ENCODE results near the gene TAS2R5.
"Not testable (repeated sequence)": the region's sequence is repeated elsewhere in the genome, so short reads cannot be mapped to it uniquely, and the experiment has no call there.

TAS2R5 gene

DNA sequence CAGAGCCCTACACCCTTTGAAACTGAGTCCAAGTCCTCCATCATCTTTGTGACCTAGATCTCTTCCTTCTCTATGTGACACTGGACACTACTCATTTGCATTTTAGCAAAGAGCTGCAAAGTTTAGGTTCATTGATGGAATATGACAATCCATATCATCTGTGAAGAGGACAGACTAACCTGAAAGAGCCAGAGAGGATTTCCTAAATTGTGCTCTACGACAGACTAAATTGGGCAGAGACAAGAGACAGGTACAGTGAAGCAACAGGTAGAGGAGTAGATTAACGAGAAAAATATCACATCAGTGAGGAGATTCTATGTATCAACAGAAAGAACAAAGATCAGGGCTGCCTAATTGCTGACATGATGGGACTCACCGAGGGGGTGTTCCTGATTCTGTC lies 26.2 kb upstream of the TAS2R5 start, which contains the start of gene TAS2R3:
TSS of gene TAS2R3 (plus strand) at position 301 of the 400 bp plus-strand sequence. CDS start at position 363, 62 bp downstream.
- DNase-seq (no peak), ATAC-seq (ENCODE audit: insufficient read depth, low read depth) (no peak)
- Histone ChIP-seq H2AFZ (ENCODE audit: low read depth, low read length) (no peak within 1 kb of the TSS), H3K4me2 (ENCODE audit: insufficient read depth, low read length) (no peak within 1 kb of the TSS), H3K9ac (ENCODE audit: low read depth, low read length) (no peak within 1 kb of the TSS), H3K36me3 (ENCODE audit: insufficient read depth, low read length) (peaks cover 49% of the 10 kb centered on the region), H3K79me2 (ENCODE audit: insufficient read depth, low read length) (no peaks in the 10 kb centered on the region), H3K4me1 (ENCODE audit: insufficient read depth, low read length) (no peaks in the 10 kb centered on the region), H3K27ac (ENCODE audit: low read length) (no peak within 1 kb of the TSS), H3K9me3 (ENCODE audit: insufficient read depth, low read length, severe bottlenecking) (no peaks in the 10 kb centered on the region), H3K27me3 (ENCODE audit: insufficient read depth, low read length, poor library complexity) (no peaks in the 10 kb centered on the region), H3K4me3 (ENCODE audit: low read depth in 1 of 2, low read length in 2 of 2) (no peak within 1 kb of the TSS), H4K20me1 (ENCODE audit: insufficient read depth, low read length) (no peaks in the 10 kb centered on the region)
- TF ChIP-seq CTCF (IDR thresholded peaks at IDR 0.05; ENCODE audit: borderline replicate concordance, extremely low read depth, low read length, poor library complexity, severe bottlenecking) (no peak), EZH2 (IDR thresholded peaks at IDR 0.05; ENCODE audit: borderline replicate concordance, low read depth, low read length, severe bottlenecking) (no peak)

DNA sequence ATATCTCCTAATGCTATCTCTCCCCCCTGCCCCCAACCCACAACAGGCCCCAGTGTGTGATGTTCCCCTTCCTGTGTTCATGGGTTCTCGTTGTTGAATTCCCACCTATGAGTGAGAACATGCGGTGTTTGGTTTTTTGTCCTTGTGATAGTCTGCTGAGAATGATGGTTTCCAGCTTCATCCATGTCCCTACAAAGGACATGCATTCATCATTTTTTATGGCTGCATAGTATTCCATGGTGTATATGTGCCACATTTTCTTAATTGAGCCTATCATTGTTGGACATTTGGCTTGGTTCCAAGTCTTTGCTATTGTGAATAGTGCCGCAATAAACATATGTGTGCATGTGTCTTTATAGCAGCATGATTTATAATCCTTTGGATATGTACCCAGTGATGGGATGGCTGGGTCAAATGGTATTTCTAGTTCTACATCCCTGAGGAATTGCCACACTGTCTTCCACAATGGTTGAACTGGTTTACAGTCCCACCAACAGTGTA lies 19.9 kb upstream of the TAS2R5 start:
- H3K9ac ChIP-seq (ENCODE audit: low read depth, low read length); H3K4me2 ChIP-seq (ENCODE audit: insufficient read depth, low read length); DNase-seq; H3K36me3 ChIP-seq (ENCODE audit: insufficient read depth, low read length); H3K9me3 ChIP-seq (ENCODE audit: insufficient read depth, low read length, severe bottlenecking); H4K20me1 ChIP-seq (ENCODE audit: insufficient read depth, low read length); H2AFZ ChIP-seq (ENCODE audit: low read depth, low read length); H3K4me3 ChIP-seq (ENCODE audit: low read depth in 1 of 2, low read length in 2 of 2); H3K4me1 ChIP-seq (ENCODE audit: insufficient read depth, low read length); H3K27me3 ChIP-seq (ENCODE audit: insufficient read depth, low read length, poor library complexity); ATAC-seq (ENCODE audit: insufficient read depth, low read depth); H3K27ac ChIP-seq (ENCODE audit: low read length); H3K79me2 ChIP-seq (ENCODE audit: insufficient read depth, low read length): not testable (repeated sequence)

GRCh38 chr7:141776374-141776773 lies 13.6 kb upstream of the TAS2R5 start, which contains the start of gene TAS2R4:
TSS of gene TAS2R4 (plus strand) at chr7:141776674. CDS start at chr7:141778489, 1,815 bp downstream.
- no peak within 1 kb of the TSS for H3K4me3 ChIP-seq (ENCODE audit: low read depth in 1 of 2, low read length in 2 of 2)
- no peak within 1 kb of the TSS for H3K9ac ChIP-seq (ENCODE audit: low read depth, low read length)
- peaks cover 5% of the 10 kb centered on the region for H3K9me3 ChIP-seq (ENCODE audit: insufficient read depth, low read length, severe bottlenecking)
- no peak within 1 kb of the TSS for H2AFZ ChIP-seq (ENCODE audit: low read depth, low read length)
- no peaks in the 10 kb centered on the region for H4K20me1 ChIP-seq (ENCODE audit: insufficient read depth, low read length)
- H3K79me2 ChIP-seq (ENCODE audit: insufficient read depth, low read length), result no peaks in the 10 kb centered on the region
- no peak for DNase-seq
- no peaks in the 10 kb centered on the region for H3K4me1 ChIP-seq (ENCODE audit: insufficient read depth, low read length)
- TF ChIP-seq CTCF (IDR thresholded peaks at IDR 0.05; ENCODE audit: borderline replicate concordance, extremely low read depth, low read length, poor library complexity, severe bottlenecking), result no peak
- no peak for TF ChIP-seq EZH2 (IDR thresholded peaks at IDR 0.05; ENCODE audit: borderline replicate concordance, low read depth, low read length, severe bottlenecking)
- peaks cover 24% of the 10 kb centered on the region for H3K36me3 ChIP-seq (ENCODE audit: insufficient read depth, low read length)
- no peak within 1 kb of the TSS for H3K27ac ChIP-seq (ENCODE audit: low read length)
- H3K4me2 ChIP-seq (ENCODE audit: insufficient read depth, low read length), result no peak within 1 kb of the TSS
- no peaks in the 10 kb centered on the region for H3K27me3 ChIP-seq (ENCODE audit: insufficient read depth, low read length, poor library complexity)
- no peak for ATAC-seq (ENCODE audit: insufficient read depth, low read depth)

DNA sequence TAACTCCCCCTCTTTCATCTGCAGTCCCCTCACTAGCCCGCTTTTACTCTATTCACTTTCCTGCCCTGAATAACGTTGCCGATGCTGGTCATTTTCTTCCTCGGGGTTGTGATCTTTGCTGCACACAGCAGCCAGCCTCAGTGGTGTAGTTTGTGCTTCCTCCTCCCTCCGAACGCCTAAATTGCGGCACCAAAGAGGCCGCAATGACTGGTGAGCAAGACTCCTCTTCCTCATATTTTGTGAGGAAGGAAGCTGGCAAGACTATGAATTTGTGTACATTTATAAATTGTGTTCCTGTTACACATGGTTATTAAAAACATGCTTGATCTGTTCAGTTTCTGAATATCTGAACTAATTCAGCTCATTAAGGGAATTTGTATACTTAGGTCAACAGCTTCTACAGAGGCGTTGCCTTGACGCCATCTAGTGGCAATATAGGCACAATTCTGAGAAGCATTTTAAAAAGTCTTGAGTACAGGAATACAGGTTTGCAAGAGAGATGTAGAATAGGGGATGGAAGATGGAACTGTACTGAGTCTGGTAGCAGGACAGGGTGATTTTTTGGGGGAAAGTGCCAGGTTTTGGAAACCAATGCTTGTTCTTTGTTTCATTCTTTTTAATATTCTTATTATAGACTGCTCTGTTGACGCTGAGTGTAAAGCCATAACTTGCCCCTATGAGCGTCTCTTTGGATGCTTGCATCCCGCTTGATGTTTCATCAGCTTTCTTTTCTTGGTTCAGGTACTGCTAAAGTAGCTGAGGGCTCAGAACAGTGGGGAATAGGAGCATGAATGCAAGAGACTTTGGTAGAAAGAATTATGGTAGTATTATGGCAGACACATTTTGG lies 4.1 kb upstream of the TAS2R5 start:
- Histone ChIP-seq H3K4me1 (ENCODE audit: insufficient read depth, low read length) (no peaks in the 10 kb centered on the region), H4K20me1 (ENCODE audit: insufficient read depth, low read length) (0 out of 2 replicates have a peak, but pooled peaks cover 2% of the 10 kb centered on the region), H3K4me3 (ENCODE audit: low read depth in 1 of 2, low read length in 2 of 2) (no peak overlapping the region), H2AFZ (ENCODE audit: low read depth, low read length) (no peak overlapping the region), H3K9me3 (ENCODE audit: insufficient read depth, low read length, severe bottlenecking) (no peaks in the 10 kb centered on the region), H3K79me2 (ENCODE audit: insufficient read depth, low read length) (no peaks in the 10 kb centered on the region), H3K4me2 (ENCODE audit: insufficient read depth, low read length) (no peak overlapping the region), H3K27ac (ENCODE audit: low read length) (no peak overlapping the region), H3K27me3 (ENCODE audit: insufficient read depth, low read length, poor library complexity) (no peaks in the 10 kb centered on the region), H3K9ac (ENCODE audit: low read depth, low read length) (no peak overlapping the region), H3K36me3 (ENCODE audit: insufficient read depth, low read length) (0 out of 2 replicates have a peak, but pooled peaks cover 7% of the 10 kb centered on the region)
- TF ChIP-seq CTCF (IDR thresholded peaks at IDR 0.05; ENCODE audit: borderline replicate concordance, extremely low read depth, low read length, poor library complexity, severe bottlenecking) (peak; percentile 90), EZH2 (IDR thresholded peaks at IDR 0.05; ENCODE audit: borderline replicate concordance, low read depth, low read length, severe bottlenecking) (no peak)
- ATAC-seq (ENCODE audit: insufficient read depth, low read depth) (peak; percentile 91), DNase-seq (peak; percentile 35)

All from DND-41 (cell line).